ENCODE measurements around the gene NLE1.

Gene NLE1

GRCh38 chr17:35087731-35088355 lies 54.3 kb downstream of the NLE1 start:
- DNase-seq (ENCODE audit: low read depth, low spot score) = peak; percentile 27

GRCh38 chr17:35086931-35087573 lies 55.1 kb downstream of the NLE1 start:
- no peak for DNase-seq (ENCODE audit: low read depth, low spot score)

- DNase-seq (ENCODE audit: low read depth, low spot score) = no peak
These were observed 55.9 kb downstream of the NLE1 start for GRCh38 chr17:35086164-35086563.

- DNase-seq (ENCODE audit: low read depth, low spot score) = no peak
These were observed 57.1 kb downstream of the NLE1 start for GRCh38 chr17:35084987-35085386.

- DNase-seq (ENCODE audit: low read depth, low spot score) = no peak
These were observed 59.0 kb downstream of the NLE1 start for GRCh38 chr17:35083071-35083470.

GRCh38 chr17:35082073-35082657 lies 59.9 kb downstream of the NLE1 start:
- no peak for DNase-seq (ENCODE audit: low read depth, low spot score)

GRCh38 chr17:35081638-35082037 lies 60.5 kb downstream of the NLE1 start:
- DNase-seq (ENCODE audit: low read depth, low spot score) = no peak

GRCh38 chr17:35080536-35080935 lies 61.6 kb downstream of the NLE1 start:
- no peak for DNase-seq (ENCODE audit: low read depth, low spot score)

- no peak for DNase-seq (ENCODE audit: low read depth, low spot score)
These were observed 62.3 kb downstream of the NLE1 start for GRCh38 chr17:35079547-35080423.
